GM12875 (cell line): ENCODE measurements around the gene PDE11A.
"Not testable (repeated sequence)": the region's sequence is repeated elsewhere in the genome, so short reads cannot be mapped to it uniquely, and the experiment has no call there.

Source experiments
- H3K4me3 ChIP-seq: one replicate; pipeline ENCODE4 v1.5.1; 2011; ENCODE audit warnings: low read depth, low read length, control low read depth
- CTCF ChIP-seq: IDR thresholded peaks from 2 replicates; pipeline ENCODE4 v1.5.1; 2011; ENCODE audit warnings: low read depth, mild to moderate bottlenecking, control low read depth, inconsistent platforms, low read length, moderate library complexity, borderline replicate concordance; ENCODE audit not compliant: insufficient read depth

PDE11A gene

GRCh38 chr2:177797808-177798207, 274.8 kb downstream of the PDE11A start:
- TF ChIP-seq CTCF = no peak
- H3K4me3 ChIP-seq = no peak overlapping the region

- TF ChIP-seq CTCF = no peak
- H3K4me3 ChIP-seq = no peak overlapping the region
Observed at GRCh38 chr2:177796654-177797415, 275.7 kb downstream of the PDE11A start.

- no peak overlapping the region for H3K4me3 ChIP-seq
- no peak for TF ChIP-seq CTCF
Observed at GRCh38 chr2:177796011-177796410, 276.6 kb downstream of the PDE11A start.

- H3K4me3 ChIP-seq = not testable (repeated sequence)
Observed at GRCh38 chr2:177785143-177785542, 287.4 kb downstream of the PDE11A start.

GRCh38 chr2:177784745-177785067, 287.9 kb downstream of the PDE11A start:
- no peak for TF ChIP-seq CTCF
- H3K4me3 ChIP-seq = no peak overlapping the region

GRCh38 chr2:177783835-177784744, 288.5 kb downstream of the PDE11A start:
- no peak for TF ChIP-seq CTCF
- H3K4me3 ChIP-seq = no peak overlapping the region

- TF ChIP-seq CTCF = no peak
- no peak overlapping the region for H3K4me3 ChIP-seq
Observed at GRCh38 chr2:177783091-177783490, 289.5 kb downstream of the PDE11A start.
